HG02852 (cell line): ENCODE data around the gene B3GALT6.

ENCODE experiments used
- ATAC-seq: cut with Tn5 transposase; IDR thresholded peaks from one replicate; pipeline ENCODE4 v1.9.1; 2021; ENCODE audit warnings: mild to moderate bottlenecking, moderate library complexity; ENCODE audit not compliant: unreplicated experiment

The B3GALT6 gene

DNA sequence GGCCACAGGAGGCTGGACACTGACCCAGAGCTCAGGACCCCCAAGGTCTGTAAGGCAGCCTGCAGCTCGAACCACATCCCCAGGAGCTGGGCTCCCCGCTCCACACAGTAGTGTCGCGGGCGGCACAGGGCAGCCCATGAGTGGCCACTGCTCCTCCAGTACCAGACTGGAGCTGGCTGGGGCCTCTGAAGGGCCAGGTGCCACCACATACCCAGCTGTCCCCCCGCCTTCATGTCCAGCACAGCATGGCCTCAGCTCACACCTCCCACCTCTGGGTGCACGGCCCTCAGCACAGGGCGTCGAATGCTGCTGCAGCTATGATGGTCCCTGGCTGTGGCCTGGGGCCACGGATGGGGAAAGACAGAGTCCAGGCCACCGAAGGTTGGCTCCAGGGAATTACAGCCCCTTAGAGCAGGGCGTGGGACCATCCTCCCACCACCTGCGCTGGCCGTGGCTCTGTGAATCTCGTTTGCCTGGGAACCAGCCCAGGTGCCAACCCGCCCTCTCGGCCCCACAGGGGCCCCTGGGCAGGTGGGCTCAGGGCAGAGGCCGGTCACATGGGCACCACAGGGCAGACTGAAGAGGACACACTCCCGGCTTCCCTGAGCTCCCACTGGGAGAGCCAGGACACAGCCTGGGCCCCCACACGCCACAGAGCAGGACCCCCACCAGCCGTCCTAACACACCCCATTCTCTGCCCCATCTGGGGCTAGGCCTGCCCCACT, 16.0 kb upstream of the B3GALT6 start:
- no peak for ATAC-seq

DNA sequence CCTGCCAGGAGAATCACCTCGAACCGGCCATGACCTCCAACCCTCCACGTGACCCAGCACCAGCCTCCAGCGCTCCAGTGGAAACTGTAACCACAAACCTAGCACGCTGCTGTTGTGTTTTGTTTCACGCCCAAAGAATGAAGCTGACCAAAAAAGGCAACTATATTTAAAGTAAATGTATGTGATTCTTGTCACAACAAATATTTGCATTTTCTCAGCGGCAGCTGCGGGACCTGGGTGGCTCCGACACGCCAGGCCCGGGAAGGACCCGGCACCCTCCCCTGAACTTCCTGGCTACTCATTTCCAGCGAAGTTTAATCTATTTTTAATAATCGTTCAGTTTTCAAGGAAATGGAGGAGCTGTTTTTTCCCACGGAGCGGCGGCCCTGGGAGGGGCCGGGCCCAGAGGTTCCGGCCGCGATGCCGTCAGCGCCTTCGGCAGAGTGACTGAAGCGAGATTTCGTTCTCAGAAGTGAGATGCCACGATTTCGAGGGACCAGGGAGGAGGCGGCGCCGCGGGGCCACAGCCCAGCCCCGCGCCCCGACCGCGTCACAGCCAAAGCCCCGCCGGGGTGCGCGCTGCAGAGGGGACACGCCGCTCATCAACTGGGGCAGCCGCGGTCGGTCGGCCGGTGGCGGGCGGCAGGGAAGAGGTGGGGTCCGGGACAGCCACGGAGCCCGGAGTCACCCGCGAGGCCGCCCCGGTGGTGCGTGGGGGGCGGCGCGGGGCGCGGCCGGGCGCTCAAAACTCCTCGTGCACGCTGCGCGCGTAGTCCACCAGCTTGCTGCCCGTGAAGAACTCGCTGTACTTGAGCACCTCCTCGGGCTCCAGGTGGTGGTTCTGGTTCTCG, 15.0 kb upstream of the B3GALT6 start:
- ATAC-seq: no peak

DNA sequence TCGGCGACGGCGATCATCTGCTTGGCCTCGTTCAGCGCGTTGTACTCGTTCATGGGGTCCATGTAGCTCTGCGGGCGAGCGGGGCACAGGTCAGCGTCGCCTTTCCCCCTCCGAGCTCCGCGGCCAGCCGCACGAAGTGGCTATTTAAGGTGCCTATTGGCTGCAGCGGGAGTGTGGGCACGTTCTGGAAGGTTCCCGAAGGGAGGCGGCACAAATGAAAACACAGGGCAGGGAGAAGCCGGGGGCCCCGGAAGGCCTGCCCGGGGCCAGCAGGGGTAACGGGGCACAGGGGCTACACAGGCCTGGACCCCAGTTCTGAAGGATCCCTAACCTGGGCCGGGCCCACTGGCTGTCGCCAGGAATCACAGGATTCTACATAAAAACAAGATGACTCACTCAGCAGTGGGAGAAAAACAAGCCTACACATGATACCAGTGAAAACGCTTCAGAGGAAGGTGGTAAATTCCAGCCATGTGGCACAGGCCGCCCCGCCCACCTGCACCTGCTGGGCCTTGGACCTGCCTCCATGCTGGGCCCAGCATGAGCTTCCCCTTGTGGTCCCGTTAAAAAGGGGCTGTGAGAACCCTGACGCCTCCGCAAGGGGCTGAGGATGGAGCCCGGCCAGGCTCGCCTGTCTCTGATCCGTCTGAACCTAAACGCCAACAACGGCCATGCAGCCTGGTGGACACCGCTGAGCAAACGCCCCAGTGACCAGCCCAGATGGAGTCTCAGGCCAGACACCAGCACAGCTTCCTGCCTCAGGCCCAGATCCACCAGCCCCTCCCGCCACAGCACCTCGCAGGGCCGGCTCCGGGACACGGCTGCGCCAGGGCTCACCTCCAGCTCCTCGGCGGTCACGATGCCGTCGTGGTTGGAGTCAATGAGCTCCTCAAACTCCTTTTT, 14.2 kb upstream of the B3GALT6 start:
- ATAC-seq: no peak

DNA sequence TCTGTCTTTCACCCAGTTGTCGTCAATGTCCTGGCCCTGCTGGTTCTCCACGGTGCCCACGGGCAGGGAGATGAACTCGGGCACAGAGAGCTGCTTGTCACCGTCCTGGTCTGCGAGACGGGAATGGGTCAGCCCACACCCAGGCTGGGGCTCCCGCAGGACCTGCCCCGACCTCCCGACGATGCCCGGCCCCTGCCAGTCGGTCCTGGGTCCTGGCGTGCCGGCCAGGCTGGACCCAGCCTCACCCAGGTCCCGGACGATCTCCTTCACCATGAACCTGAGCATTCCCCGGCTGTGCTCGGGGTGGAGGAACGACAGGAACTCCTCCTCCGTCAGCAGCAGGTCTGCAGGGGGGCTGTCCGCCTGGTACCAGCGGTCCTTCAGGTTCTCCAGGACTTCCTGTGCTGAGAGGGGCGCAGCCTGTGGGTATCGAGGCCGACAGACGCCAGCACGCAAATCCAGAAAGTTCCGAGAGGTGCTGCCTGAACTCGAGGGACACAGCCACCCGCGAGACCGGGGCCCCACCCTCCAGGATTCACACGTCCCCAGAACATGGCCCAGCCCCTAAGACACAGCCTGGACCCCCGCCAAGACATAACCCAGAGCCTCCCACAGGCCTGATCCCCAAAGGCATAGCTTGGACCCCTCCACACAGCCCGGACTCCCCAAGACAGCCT, 13.4 kb upstream of the B3GALT6 start:
- no peak for ATAC-seq

DNA sequence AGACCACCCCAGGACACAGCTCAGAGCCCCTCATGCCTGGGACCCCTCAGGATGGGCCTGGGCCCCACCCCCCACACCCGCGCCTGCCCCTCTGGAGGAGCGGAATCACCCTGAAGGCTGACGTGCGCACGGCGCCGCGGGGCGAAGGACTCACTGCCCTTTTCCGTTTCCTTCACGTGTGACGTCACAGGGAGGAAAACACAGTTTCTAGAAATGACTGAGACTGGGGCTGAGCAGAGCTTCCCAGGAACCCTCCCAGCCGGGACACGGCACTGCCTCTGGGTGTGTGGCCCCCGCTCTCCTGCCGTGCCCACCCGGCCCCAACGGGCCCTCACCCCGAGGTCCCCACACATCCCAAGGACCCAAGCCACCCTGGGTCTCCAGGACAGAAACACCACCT, 12.7 kb upstream of the B3GALT6 start:
- ATAC-seq: no peak

DNA sequence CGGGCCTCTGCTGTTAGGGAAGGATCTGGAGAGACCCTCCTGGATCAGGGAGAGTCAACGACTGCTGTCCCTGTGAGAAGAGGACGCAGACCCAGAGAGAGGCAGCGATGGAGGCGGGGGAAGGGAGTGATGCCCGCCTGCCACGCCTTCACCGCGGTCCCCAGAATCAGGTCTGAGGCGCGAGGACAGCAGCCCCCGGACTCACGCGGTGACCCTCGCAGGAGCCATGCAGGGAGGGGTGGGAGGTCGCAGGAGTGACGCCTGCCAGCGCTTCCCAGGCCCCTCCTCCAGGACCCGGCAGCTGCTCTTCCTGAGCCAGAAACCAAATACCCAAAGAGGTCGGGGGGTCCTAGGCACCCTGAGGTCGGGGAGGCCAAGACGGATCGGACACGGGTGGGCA, 11.8 kb upstream of the B3GALT6 start:
- ATAC-seq: no peak

DNA sequence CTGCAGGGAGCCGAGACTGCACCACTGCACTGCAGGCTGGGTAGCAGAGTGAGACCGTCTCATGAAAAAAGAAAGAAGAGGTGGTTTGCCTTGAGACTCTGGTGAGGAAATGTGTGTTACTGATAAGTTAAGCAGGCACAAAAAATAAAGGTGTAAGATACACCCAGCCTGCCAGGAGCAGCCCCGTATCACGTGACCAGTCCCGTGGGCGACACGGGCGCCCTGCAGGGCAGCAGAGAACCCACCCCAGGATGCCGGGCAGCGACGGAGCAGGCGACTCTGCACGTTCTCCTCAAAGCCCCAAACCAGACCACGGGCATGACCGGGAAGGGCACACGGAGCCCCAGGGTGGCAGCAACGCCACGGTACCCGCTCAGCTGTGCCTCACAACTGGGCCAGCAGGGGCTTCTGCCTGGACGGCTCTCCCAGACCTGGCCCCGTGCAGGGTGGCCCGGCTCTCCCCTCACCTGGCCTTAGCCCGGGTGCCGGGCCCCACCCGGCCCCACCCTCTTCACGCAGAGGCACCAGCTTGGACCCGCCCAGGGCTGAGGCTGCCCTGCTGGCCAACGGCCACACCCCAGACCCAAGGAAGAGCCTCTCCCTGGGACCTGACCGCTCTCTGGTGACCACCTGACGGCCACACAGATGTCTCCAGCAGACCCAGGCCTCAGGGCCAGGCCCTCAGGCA, 10.0 kb upstream of the B3GALT6 start:
- ATAC-seq: no peak

DNA sequence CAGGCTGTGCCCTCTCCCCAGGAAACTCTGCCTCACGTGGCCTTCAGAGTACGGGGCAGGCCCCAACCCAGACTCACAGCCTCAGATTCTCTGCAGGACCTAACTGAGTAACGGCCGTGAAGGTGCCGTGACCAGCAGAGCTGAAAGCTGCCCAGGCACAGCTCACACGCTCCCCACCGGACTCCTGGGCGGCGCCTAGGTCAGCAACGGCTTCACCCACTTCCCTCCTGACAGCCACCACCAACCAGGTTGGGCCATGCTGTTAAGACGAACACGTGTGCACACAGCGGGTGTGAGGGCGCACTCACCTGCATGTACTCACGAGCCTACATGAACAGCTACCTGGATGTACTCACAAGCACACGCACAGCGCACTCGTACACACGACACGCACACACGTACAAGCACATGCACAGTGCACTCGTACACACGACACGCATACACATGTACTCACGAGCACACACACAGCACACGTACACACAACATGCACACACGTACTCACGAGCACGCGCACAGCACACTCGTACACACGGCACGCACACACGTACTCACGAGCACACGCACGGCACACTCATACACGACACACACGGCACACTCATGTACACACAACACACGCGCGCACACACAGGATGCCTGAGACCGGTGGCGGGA, 9.3 kb upstream of the B3GALT6 start:
- no peak for ATAC-seq

DNA sequence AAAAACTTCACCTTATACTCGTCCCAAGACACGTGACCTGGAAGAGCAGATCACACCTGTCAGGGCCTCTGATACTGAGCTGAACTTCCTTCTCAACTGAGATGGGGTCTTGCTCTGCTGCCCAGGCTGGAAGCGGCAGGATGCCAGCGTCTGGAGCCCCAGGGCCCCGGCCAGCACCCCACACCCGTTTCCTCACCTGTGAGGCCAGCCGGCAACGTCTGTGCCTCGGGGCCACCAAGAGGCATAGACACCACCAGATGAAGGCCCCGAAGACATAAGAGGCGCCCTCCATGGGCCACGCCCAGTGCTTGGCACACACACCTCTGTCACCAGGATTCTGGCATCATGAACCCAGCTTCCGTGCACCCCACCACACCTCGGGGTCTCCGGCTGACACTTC, 8.7 kb upstream of the B3GALT6 start:
- no peak for ATAC-seq

DNA sequence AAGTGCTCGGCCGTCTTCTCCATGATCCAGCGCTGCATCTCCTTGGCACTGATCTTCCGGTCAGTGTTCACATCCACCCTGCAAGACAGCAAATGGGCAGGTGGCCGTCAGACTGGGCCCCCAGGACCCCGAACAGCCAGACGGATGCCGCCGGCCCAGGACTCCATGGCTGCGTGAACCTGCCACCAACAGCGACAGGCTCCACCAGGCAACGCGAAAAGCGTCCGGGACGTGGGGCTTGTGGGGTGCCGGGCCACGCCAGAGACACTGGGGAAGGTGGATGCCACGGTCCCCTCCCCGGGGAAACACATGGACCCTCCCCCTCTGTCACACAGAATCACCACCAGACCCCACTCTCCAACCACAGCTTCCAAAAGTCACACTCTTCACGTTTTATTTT, 8.1 kb upstream of the B3GALT6 start:
- ATAC-seq: no peak

DNA sequence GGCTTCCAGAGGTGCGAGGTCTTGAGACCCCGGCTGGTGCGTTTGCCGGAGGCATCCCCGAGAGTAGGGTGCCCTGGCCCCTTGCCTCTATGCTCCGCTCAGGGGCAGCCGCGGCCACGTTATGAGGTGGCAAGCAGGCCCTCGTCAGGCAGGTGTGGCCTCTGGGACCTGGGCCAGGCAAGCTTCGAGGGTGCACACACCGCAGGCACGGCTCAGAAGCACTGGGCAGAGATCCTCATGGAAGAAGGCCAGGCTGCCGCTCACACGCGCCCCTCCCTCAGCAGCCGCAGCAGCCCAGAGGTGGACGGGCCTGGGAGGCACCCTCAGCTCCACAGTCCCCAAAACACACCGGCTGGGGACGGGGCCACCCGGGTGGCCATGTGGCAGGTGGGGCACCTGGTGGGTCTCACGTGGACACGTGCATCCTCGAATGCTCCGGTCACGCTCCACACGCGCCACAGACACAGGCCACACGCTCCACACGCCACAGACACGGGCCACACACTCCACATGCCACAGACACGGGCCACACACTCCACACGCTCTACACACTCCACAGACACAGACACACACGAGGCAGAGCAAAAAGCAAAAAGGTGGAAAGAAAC, 6.7 kb upstream of the B3GALT6 start:
- no peak for ATAC-seq

DNA sequence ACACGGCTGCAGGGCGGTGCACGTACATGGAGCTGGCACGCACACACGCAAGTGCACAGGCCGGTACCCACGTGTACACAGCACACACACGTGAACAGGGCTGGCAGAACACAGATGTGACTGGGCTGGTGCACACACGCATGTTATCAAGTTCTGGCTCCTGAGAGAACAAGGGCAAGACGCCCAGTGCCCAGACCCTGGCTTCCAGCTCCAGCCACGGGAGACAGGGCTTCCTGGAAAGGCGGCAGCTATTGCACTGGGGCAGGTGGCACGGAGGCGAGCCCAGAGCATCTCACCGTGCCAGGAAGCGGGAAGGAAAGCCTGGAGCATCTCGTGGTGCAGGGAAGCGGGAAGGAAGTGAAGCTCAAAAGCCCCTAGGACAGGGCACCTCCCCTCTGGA, 6.1 kb upstream of the B3GALT6 start:
- ATAC-seq: no peak

DNA sequence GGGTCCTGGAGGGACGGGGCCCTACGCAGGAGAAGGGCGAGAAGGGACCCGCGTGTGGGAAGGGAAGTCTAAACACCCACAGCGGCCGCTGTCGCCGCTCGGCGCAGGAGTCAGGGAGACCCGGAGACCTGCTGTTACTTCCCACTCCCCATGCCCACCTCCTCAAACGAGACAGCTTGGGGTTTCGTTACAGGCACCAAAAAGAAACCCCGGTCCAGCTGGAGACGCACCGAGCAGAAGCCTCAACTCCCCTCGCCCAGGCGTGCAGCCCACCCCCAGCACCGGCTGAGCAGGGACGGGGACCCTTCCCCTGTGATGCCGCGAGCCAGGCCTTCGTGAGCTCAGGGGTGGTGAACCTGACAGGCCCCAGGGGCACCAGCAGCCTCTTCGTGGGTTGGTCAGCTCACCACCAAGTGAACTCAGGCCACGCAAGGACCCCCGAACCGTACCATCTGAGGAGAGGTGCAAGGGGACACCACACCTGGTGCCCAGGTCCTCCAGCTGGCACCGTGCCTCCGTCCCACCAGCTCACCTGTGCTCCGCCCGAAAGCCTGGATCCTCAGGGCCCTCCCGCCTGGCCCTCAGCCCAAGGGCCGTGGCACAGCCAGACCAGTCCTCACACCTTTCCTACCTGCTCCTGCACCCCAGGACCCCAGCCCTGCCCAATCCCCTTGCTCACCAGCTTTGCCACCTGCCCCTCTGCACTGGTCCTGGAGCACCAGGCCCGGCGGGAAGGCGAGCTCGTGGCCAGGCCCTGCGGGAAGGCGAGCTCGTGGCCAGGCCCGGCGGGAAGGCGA, 5.3 kb upstream of the B3GALT6 start:
- ATAC-seq: no peak

DNA sequence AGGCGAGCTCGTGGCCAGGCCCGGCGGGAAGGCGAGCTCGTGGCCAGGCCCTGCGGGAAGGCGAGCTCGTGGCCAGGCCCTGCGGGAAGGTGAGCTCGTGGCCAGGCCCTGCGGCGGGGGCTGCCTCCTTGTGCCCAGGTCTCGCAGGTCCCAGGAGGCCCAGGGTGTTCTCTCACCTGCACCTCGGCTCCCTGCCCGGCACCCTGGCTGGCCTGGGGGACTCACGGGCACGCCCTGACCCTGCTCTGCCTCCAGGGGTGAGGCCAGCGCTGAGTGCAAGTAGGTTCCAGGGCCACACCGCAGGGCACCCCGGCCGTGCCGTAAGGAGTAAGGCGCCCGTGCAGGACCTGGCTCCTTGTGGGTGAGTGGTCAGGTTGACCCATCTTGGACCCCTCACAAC, 4.7 kb upstream of the B3GALT6 start:
- no peak for ATAC-seq

DNA sequence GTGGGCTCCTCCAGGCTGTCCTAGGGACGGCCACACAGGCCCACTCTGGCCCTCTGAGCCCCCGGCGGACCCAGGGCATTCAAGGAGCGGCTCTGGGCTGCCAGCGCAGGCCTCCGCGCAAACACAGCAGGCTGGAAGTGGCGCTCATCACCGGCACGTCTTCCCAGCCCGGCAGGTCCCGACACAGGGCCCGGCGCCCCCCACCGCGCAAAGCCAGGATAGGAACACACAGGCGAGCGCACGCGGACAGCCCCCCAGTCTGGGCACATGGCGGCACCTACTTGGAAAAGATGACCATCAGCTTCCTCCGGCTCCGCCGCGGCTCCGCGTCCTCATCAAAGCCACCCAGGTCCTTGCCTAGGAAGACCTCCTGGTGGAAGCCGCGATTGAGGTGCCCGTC, 3.9 kb upstream of the B3GALT6 start:
- ATAC-seq: no peak

DNA sequence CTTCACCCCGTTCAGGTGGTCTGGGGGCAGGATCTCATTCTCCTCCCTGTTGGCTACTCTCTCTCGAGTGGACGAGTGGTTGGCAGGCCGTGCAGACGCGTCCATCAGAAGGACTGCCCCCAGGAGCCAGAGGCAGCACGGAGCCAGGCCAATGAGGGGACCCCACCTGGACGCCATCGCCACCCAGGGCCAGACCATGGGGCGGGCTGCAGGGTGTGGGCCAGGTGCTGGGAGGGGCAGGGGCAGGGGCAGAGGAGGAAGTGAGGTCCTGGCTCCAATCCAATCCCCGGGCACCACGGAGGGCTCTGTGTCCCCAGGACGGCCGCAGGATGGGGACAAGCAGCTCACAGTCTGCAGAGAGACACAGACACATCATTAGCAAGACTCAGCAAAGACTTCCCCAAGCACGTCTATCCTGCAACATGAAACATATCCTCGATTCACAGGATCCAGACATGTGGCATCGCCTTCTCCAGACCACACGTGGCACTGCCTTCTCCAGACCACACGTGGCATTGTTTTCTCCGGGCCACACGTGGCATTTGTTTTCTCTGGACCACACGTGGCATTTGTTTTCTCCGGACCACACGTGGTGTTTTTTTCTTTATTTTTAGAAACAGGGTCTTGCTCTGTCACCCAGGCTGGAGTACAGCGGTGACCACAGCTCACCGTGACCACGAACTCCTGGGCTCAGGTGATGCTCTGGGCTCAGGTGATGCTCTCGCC, 3.3 kb upstream of the B3GALT6 start:
- no peak for ATAC-seq

DNA sequence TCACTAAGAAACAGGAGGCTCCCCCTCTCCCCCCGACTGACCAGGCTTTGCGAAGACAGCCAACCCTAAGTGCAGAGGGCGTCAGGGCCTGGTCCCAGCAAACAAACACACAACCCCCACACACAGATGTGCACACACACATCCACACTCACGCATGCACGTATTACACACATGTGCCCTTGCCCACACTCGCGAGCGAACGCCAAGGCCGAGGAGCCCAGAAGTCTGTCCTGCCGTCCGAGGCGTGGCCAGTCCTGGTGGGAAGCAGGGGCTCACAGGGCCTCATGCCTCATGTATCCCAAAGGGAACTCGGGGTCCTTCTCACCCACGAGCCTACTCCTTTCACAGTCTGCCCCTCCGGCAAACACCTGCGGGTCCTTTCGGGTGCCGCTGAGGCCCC, 2.3 kb upstream of the B3GALT6 start:
- no peak for ATAC-seq
